Measurements from ENCODE around the gene CTAG1A. TPM values are rescaled to one million over a fixed set of nuclear protein-coding genes. Genes with fewer than 3 reads are reported as not detected.
"Not testable (repeated sequence)": the region's sequence is repeated elsewhere in the genome, so short reads cannot be mapped to it uniquely, and the experiment has no call there.

The CTAG1A gene
- not detected in 2 replicates for total RNA-seq

GRCh38 chrX:154584585-154585183, at the start of gene CTAG1A:
Gene CTAG1A, plus strand, starts transcription at chrX:154585133. Its CDS starts 74 bp downstream, at chrX:154585207.
- H3K4me3 ChIP-seq (ENCODE audit: low read depth, low read length); DNase-seq (ENCODE audit: low read depth); H3K36me3 ChIP-seq (ENCODE audit: control insufficient read depth, insufficient read depth, low read length); FAIRE-seq; H3K27me3 ChIP-seq (ENCODE audit: control insufficient read depth, insufficient read depth, low read length): not testable (repeated sequence)

GRCh38 chrX:154535892-154536291, 49.0 kb upstream of the CTAG1A start:
- Histone ChIP-seq H3K4me3 (ENCODE audit: low read depth, low read length) (no peak overlapping the region), H3K27me3 (ENCODE audit: control insufficient read depth, insufficient read depth, low read length) (no peaks in the 10 kb centered on the region), H3K36me3 (ENCODE audit: control insufficient read depth, insufficient read depth, low read length) (peaks cover 16% of the 10 kb centered on the region)
- no peak for TF ChIP-seq CTCF (IDR thresholded peaks at IDR 0.05; ENCODE audit: insufficient read depth, low read length, severe bottlenecking)
- DNase-seq (ENCODE audit: low read depth) (no peak), FAIRE-seq (no peak)

DNA sequence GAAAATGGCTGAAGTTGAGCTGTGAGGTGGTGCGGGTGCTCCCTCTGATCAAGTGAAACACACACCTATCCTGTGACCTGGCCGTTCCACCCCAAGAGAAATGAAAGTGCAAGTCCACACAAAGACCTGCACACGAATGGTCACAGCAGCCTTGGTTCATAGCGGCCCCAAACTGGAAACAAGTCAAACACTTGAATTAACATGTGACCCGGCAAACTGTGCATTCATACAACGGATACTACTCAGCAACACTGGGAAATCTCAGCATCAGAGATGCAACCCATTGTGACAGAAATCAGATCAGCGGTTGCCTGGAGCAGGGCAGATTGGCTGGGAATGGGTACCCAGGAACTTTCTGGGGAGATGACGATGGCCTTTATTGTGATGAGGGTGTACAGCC, 45.9 kb upstream of the CTAG1A start:
- H3K36me3 ChIP-seq (ENCODE audit: control insufficient read depth, insufficient read depth, low read length), result peaks cover 5% of the 10 kb centered on the region
- H3K4me3 ChIP-seq (ENCODE audit: low read depth, low read length), result no peak overlapping the region
- no peak for FAIRE-seq
- no peak for TF ChIP-seq CTCF (IDR thresholded peaks at IDR 0.05; ENCODE audit: insufficient read depth, low read length, severe bottlenecking)
- no peak for DNase-seq (ENCODE audit: low read depth)
- H3K27me3 ChIP-seq (ENCODE audit: control insufficient read depth, insufficient read depth, low read length), result no peaks in the 10 kb centered on the region

- DNase-seq (ENCODE audit: low read depth); H3K36me3 ChIP-seq (ENCODE audit: control insufficient read depth, insufficient read depth, low read length); FAIRE-seq; H3K4me3 ChIP-seq (ENCODE audit: low read depth, low read length); H3K27me3 ChIP-seq (ENCODE audit: control insufficient read depth, insufficient read depth, low read length): not testable (repeated sequence)
Measured at GRCh38 chrX:154540365-154540764, 44.6 kb upstream of the CTAG1A start.

GRCh38 chrX:154540897-154541535, 43.9 kb upstream of the CTAG1A start:
- FAIRE-seq, result no peak
- Histone ChIP-seq H3K4me3 (ENCODE audit: low read depth, low read length) (no peak overlapping the region), H3K36me3 (ENCODE audit: control insufficient read depth, insufficient read depth, low read length) (peaks cover 2% of the 10 kb centered on the region), H3K27me3 (ENCODE audit: control insufficient read depth, insufficient read depth, low read length) (no peaks in the 10 kb centered on the region)
- no peak for TF ChIP-seq CTCF (IDR thresholded peaks at IDR 0.05; ENCODE audit: insufficient read depth, low read length, severe bottlenecking)
- DNase-seq (ENCODE audit: low read depth), result peak; percentile 81

DNA sequence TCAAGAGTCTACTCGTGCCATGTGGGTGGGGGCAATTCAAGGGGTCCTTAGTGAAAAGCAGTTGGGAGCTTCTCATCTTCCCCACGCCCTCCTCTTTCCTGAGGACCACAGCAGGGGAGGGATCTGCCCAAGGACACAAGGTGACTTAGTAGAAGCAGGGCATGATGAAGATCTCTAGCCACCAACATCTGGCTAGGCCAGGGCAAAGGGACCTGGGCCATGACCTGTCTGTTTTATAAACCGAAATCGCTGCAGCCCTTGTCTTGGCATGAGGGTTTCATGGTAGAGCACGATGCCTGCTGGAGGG, 43.4 kb upstream of the CTAG1A start:
- TF ChIP-seq CTCF (IDR thresholded peaks at IDR 0.05; ENCODE audit: insufficient read depth, low read length, severe bottlenecking), result no peak

More for the DNA sequence above, 43.4 kb upstream of the CTAG1A start:
- DNase-seq (ENCODE audit: low read depth), result no peak
- Histone ChIP-seq H3K36me3 (ENCODE audit: control insufficient read depth, insufficient read depth, low read length) (peaks cover 2% of the 10 kb centered on the region), H3K4me3 (ENCODE audit: low read depth, low read length) (no peak overlapping the region), H3K27me3 (ENCODE audit: control insufficient read depth, insufficient read depth, low read length) (no peaks in the 10 kb centered on the region)
- FAIRE-seq, result no peak

Data from bronchial epithelial cell (primary cell).